HG03175 (cell line): ENCODE results near the gene KRTAP1-1.
"Not testable (repeated sequence)": the region's sequence is repeated elsewhere in the genome, so short reads cannot be mapped to it uniquely, and the experiment has no call there.

Experiments used
- ATAC-seq: cut with Tn5 transposase; IDR thresholded peaks from one replicate; pipeline ENCODE4 v1.9.1; 2021; ENCODE audit warnings: mild to moderate bottlenecking, moderate library complexity; ENCODE audit not compliant: unreplicated experiment

Gene KRTAP1-1

DNA sequence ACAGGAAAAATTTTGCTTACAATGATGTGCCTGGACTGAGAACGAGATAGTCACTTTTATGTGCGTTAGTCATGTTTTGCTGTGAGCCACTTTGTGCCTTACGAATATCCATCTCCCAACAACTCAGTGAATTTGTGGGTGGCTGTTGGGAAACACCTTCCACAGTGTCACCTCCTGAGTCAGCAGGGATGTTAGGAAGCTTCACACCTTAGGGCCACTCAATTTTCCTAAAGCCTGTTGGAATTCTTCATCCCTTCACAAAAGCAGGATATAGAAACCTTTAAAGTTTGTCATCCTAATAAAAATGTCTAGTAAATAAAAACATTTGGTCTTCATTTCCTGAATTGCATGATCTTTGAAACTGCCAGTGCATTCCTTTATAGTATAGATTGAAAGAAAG, 28.1 kb downstream of the KRTAP1-1 start:
- no peak for ATAC-seq

DNA sequence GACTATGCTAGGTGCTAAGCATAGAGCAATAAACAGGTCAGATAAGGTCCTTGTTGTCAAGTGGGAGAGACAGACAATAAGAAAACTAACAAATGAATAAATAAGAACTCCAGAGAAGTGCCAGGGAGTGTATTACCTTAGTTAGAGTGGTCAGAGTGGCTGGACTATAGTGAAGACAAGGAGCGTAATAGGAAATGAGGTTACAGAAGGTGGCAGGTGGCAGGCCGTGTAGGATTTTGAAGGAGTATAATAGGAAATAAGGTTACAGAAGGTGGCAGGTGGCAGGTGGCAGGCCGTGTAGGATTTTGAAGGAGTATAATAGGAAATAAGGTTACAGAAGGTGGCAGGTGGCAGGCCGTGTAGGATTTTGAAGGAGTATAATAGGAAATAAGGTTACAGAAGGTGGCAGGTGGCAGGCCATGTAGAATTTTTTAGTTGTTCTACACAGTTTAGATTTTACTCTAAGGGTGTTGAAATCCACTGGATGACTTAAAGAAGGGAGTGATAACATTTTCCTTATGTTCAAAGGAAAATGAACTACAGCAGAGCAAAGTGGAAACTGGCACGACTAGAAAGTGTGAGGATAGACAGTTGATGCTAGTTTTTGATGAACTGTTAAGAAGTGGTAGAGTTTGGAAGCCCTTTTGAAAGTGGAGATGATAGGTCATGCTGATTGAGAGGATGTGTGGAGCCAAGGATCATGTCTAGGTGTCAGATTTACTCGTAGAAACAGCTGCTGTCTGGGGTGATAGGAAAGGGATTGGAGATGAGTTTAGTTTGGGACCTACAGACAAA, 28.7 kb downstream of the KRTAP1-1 start:
- no peak for ATAC-seq

DNA sequence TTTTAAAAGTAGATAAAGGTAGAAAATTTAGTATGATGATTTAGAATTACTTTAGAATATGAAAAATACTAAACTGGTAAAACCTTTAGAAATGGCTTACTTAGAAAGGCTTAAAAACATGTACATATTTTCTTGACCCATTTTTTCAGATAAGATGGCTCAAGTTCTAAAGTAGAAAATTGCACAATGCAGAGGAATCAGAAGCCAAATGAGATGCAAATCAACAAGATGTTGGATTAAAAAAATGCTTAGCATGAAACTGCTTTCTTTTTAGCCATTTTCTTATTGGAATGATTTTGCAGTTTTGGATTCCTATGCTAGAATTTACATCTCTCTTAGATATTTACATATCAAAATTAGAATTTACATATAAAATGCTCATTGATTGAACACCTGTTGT, 30.8 kb downstream of the KRTAP1-1 start:
- ATAC-seq, result no peak

DNA sequence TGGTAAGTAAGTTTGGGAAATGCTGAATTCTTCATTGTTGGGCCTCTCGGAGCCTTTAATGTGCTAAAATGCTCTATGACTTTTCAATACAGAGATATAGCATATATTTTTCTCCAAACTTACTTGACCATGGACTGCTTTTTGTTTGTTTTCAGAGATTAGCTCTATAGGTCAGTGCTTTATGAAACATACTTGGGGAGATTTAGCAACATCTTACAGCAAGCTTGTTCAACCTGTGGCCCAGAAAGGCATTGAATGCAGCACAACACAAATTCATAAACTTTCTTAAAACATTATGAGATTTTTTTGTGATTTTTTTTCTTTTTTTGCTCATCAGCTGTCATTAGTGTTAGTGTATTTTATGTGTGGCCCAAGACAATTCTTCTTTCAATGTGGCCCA, 31.3 kb downstream of the KRTAP1-1 start:
- ATAC-seq, result no peak

DNA sequence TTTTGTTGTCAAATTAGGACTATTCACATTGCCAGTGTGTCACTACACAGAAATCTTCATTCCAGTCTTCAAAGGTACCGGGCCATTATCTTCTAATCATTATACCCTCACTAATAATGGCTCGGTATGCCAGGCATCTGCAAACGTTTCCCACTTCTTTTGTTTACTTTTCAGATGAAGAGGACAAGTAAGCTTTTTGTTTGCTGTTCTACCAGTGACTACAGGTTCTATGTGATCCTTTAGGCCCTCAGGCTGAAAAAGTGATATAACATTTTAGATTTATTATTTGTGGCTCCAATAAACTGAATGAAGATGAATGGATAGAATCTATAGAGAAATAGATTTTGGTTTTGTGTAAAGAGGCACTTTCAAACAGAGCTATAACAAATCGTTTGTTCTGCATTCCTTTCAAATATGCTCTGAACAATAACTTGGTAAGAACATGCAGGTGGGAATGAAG, 31.9 kb downstream of the KRTAP1-1 start:
- ATAC-seq, result no peak

DNA sequence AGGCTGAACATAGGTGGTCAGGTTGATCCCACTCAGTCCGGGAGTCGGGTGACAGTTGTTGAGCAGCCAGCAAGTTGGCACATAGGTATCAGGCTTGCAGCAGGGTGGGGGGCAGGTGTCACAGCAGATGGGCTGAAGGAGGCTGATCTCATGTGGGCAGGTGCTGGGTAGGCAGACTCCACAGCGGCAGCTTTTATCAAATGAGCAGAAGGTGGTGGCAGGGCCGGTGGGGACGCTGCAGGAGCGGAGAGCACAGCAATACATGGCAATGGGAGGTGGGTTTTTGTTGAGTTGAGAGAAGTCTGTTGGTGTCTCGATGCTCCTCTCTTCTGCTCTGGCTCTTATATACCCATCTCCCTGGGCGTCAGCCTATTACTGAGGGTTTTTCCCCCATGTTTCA, 32.4 kb downstream of the KRTAP1-1 start, which contains the start of gene KRTAP3-1:
Gene KRTAP3-1 (minus strand): TSS at position 318 of the 400 bp plus-strand sequence. CDS start 54 bp downstream, at position 264.
- no peak for ATAC-seq

DNA sequence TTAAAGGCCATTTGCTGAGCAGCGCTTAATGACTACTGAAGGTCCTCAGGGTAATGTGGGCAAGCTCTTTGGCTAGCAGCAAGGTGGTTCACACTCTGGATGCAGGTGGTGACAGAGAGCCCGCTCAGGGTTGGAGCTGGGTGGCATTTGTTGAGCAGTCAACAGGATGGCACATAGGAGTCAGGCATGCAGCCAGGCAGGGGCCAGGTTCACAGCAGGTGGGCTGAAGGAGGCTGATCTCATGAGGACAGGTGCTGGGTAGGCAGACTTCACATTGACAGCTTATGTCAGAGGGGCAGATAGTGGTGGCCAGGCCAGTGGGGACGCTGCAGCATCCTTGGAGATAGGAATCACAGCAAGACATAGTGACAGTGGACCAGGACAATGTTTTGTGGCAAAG, 36.9 kb downstream of the KRTAP1-1 start:
- no peak for ATAC-seq

DNA sequence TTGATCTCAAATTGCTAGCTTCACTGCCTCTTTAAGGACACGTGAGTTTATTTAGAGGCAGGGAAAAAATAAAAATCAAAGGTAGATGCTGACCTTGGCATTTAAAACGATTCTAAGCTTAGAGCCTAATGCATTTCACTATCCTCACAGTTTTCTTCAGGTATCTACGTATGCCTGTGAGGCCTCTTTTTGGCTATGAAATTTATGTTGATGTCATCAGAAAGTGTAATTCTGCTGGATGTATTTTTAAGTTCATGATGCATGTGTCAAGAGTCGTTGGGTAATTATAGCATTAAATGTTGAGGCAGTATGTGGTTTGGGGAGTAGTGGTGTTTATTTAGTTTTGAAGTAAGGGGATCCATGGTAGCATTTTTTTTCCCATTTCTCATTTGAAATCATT, 37.3 kb downstream of the KRTAP1-1 start:
- no peak for ATAC-seq

DNA sequence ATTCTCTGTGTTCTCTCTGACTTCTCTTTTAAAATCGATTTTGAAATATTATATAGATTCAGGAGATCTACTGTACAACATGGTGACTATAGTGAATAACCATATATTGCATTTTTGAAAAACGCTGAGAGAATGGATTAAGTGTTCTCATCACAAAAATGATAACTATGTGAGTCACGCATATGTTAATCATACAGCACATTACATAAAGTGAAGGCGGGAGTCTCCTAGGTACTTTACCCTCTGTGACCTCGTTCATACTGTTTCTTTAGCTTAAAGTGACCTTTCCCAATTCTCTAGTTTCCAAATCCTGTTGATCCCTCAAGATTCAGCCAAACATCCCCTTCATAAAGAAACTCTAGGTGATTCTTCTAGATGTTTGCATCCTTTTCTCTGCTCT, 38.4 kb downstream of the KRTAP1-1 start:
- no peak for ATAC-seq

DNA sequence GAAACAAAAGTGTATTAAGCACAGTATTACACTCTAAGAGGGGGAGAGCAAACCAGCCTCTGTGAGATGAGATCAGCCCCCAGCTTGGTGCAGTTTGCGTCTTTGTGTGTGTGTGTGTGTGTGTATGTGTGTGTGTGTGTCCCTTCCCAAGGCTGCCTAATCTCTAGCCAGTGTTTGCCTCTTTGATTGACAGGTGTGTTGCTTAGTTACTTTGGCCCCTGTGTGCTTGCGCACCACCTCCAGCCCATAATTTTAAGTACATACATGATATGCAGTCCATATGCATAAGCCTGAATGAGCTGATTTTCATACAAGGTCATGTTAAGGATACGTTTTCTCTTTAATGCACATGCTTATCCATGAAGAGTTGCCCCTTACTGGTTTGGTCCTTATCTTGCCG, 39.5 kb downstream of the KRTAP1-1 start:
- no peak for ATAC-seq

DNA sequence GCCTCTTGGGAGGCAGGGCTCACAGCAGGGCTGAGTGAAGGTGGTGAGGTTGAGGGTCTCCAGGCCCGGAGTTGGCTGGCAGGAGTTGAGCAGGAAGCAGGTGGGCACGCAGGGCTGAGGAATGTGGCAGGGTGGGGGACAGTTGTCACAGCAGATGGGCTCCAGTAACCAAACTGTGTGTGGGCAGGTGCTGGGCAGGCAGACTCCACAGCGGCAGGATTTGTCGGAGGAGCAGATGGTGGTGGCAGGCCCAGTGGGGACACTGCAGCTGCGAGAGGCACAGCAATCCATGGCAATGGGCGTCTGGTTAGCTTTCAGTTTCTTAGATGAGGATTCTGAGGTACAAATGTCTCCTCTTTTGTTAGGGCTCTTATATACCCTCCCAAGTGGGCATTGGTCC, 41.7 kb downstream of the KRTAP1-1 start, which contains the start of gene KRTAP3-2:
Gene KRTAP3-2 (minus strand): TSS at position 344 of the 400 bp plus-strand sequence. CDS start 53 bp downstream, at position 291.
- ATAC-seq, result not testable (repeated sequence)

DNA sequence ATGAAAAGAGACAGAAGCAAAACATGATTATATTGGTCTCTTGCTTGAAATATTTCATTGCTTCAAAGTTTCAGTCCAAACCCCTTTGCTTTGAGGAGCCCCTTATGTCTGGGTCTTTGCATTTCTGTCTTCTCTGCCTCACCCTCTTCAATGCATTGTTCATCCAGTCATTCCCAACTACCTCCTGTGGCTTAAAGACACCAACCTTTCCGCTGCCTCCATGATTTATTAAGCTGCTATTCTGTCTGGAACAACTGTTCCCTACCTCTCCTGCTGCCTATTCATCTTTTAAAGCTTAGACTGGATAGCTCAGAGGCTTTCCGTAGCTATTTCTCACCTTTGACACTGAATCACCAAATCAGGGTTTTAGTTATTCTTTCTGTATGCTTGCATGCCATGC, 43.9 kb downstream of the KRTAP1-1 start:
- no peak for ATAC-seq

DNA sequence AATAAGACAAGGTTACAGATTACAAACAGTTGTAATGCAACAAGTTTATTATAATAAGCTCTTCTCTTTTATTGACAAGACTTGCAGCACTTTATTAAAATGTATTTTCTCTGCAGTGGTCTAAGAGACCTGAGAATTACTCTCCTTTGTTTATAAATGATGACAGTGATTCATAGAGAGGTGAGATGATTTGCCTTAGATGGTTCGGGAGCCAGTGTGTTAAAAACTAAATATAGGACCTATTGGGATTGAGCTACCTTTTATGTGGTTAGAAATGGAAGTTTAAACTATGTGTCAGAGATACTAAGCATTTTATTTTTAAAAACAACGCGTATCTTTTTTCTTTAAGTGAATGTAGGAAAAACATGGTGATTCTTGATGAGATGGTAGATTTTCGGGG, 44.4 kb downstream of the KRTAP1-1 start:
- no peak for ATAC-seq

DNA sequence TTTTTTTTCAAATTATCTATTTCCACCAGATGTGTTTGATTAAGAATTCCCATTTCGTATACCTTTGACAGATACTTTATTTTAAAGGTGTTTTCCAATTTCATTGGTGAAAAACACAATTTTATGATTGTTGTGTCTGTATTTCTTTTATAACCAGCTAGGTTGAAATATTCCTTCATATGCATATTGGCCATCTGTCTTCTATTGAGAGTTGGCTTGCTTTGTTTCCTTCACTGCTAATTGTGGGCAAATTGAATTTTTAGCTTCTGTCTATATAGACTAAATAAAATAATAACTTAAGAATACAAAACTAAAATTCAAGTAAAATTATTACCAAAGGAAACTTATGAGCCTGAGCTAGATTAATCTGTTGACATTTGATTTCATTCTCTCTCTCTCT, 46.1 kb downstream of the KRTAP1-1 start:
- no peak for ATAC-seq

DNA sequence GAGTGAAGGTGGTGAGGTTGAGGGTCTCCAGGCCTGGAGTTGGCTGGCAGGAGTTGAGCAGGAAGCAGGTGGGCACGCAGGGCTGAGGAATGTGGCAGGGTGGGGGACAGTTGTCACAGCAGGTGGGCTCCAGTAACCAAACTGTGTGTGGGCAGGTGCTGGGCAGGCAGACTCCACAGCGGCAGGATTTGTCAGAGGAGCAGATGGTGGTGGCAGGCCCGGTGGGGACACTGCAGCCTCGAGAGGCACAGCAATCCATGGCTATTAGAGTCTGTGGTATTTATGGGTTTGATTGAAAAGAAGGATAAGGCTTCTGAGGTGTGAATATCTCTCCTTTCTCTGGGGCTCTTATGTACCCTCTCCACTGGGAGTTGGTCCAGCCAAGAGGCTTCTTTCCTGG, 47.4 kb downstream of the KRTAP1-1 start, which contains the start of gene KRTAP3-3:
Gene KRTAP3-3 (minus strand): TSS at position 326 of the 400 bp plus-strand sequence. CDS start 67 bp downstream, at position 259.
- no peak for ATAC-seq

DNA sequence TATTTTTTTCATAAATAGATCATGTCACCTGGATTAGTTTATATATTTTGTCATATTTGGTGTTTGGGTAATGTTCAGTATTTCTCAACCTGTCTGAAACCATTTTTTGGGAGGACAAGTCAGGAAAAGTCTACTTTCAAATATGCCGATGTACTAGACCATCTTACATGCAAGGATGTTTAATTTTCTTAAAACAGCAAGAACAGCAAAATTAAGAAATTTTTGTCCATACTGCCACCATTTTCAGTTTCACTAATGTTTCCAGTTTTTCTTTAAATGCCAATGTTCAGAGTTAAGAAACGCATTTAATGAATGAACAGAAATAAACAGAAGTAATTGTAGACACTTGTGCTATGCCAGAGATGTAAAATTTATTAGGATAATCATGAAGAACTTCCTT, 48.2 kb downstream of the KRTAP1-1 start:
- ATAC-seq, result no peak

DNA sequence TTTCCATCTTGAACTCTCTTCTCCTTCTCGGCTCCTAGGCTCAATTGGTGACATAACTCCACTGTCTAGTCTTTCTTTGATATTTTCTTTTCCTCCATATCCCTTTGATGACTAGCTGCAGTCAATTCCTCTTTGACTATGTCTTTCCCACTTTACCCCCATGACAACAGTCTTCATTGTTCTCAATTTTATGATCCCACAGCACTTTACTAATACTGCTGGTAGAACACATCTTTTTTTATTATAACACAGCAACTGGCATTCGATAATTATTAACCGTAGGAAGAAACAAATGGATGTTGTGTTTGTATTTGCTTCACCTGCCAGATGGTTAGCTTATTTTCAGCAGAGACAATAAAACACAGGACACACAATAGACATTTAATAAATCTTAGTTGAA, 48.6 kb downstream of the KRTAP1-1 start:
- ATAC-seq, result no peak
